Measurements from ENCODE around the gene ALDH9A1. TPM values are rescaled to one million over a fixed set of nuclear protein-coding genes. Genes with fewer than 3 reads are reported as not detected.

ALDH9A1 gene
- total and polyA plus RNA-seq, 2 donors (not counting 3 experiments of a cell fraction or from before 2014, with no cell fraction given) = 25.5 to 47.4 TPM

DNA sequence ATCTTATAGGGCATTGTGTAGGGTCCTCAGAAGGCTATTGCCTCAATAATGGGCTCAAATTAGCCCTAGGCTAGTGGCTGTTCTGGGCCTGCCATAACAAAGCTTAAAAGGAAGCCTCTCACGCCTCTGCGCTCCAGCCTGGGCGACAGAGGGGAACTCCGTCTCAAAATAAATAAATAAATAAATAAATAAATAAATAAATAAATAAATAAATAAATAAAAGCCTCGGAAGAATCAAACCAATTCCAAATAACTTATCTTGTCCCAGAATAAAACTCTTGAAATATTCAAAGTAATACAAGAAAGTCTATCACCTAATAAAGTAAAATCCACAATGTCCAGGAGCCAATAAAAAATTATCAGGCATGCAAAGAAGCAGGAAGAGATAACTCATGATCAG, 14.4 kb upstream of the ALDH9A1 start:
- dilution Hi-C loops (cut with MboI; ENCODE audit: extremely low pct_ligation_motif_present, low sequenced_read_pairs) = no loop called here
- no peak overlapping the region for H3K4me2 ChIP-seq (ENCODE audit: insufficient read depth, low read length)
- ChIA-PET POLR2A (no interaction called here), CTCF (no interaction called here)
- no peaks in the 10 kb centered on the region for H4K20me1 ChIP-seq (replicated peaks; ENCODE audit: control insufficient read depth, extremely low read depth, insufficient read depth, low read length)
- H3K4me1 ChIP-seq (ENCODE audit: control insufficient read depth, extremely low read depth, insufficient read depth, low read length) = no peaks in the 10 kb centered on the region
- BruUV-seq (replicated peaks) = no TSS peak
- TF ChIP-seq MYC (IDR thresholded peaks at IDR 0.05; ENCODE audit: low read depth, low read length) (no peak), POLR2AphosphoS5 (IDR thresholded peaks at IDR 0.05; ENCODE audit: insufficient read depth, low read depth, low read length) (no peak), POLR2A (IDR thresholded peaks at IDR 0.05; ENCODE audit: low read depth, low read length) (no peak), GATA2 (IDR thresholded peaks at IDR 0.05; ENCODE audit: insufficient read depth, insufficient read length, low read depth, low read length) (no peak), FOS (IDR thresholded peaks at IDR 0.05; ENCODE audit: borderline replicate concordance, insufficient read depth, low read length) (no peak), JUN (IDR thresholded peaks at IDR 0.05; ENCODE audit: borderline replicate concordance, insufficient read depth, insufficient read length, low read depth) (no peak), EZH2 (IDR thresholded peaks at IDR 0.05; ENCODE audit: borderline replicate concordance, low read depth, low read length, severe bottlenecking) (no peak)
- TF ChIP-seq, protein P1, sequence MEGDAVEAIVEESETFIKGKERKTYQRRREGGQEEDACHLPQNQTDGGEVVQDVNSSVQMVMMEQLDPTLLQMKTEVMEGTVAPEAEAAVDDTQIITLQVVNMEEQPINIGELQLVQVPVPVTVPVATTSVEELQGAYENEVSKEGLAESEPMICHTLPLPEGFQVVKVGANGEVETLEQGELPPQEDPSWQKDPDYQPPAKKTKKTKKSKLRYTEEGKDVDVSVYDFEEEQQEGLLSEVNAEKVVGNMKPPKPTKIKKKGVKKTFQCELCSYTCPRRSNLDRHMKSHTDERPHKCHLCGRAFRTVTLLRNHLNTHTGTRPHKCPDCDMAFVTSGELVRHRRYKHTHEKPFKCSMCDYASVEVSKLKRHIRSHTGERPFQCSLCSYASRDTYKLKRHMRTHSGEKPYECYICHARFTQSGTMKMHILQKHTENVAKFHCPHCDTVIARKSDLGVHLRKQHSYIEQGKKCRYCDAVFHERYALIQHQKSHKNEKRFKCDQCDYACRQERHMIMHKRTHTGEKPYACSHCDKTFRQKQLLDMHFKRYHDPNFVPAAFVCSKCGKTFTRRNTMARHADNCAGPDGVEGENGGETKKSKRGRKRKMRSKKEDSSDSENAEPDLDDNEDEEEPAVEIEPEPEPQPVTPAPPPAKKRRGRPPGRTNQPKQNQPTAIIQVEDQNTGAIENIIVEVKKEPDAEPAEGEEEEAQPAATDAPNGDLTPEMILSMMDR (IDR thresholded peaks at IDR 0.05; ENCODE audit: extremely low read depth in 1 of 2, insufficient read depth in 1 of 2, low read depth in 1 of 2, low read length in 2 of 2) = no peak
- TF ChIP-seq, protein P2, sequence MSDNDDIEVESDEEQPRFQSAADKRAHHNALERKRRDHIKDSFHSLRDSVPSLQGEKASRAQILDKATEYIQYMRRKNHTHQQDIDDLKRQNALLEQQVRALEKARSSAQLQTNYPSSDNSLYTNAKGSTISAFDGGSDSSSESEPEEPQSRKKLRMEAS (IDR thresholded peaks at IDR 0.05; ENCODE audit: insufficient read depth, insufficient read length) = no peak
- no peak for FAIRE-seq
- peaks cover 4 to 8% of the 10 kb centered on the region in 2 experiments for H3K27me3 ChIP-seq (ENCODE audit: control insufficient read depth in 2 of 2, insufficient read depth in 2 of 2, low read length in 2 of 2)
- H3K9me1 ChIP-seq (replicated peaks; ENCODE audit: control insufficient read depth, extremely low read depth, insufficient read depth, low read length) = no peaks in the 10 kb centered on the region
- H3K27ac ChIP-seq (ENCODE audit: insufficient read depth, low read depth, low read length) = no peak overlapping the region
- H3K9ac ChIP-seq (replicated peaks; ENCODE audit: extremely low read depth, insufficient read depth, low read length) = no peak overlapping the region
- intact Hi-C loops (cut with micrococcal nuclease) = no loop called here
- no peaks in the 10 kb centered on the region for H3K9me3 ChIP-seq (replicated peaks; ENCODE audit: control insufficient read depth, insufficient read depth, low read length)
- DNase-seq (ENCODE audit: low read depth, low spot score) = no peak
- H3K79me2 ChIP-seq (ENCODE audit: control insufficient read depth, insufficient read depth, low read length) = no peaks in the 10 kb centered on the region
- no peak overlapping the region for H2AFZ ChIP-seq (ENCODE audit: low read depth, low read length)
- no peak overlapping the region for H3K4me3 ChIP-seq (replicated peaks in 1 of 3; ENCODE audit: insufficient read depth in 1 of 3, low read depth in 1 of 3, low read length in 3 of 3)
- H3K36me3 ChIP-seq (ENCODE audit: control insufficient read depth in 2 of 2, extremely low read depth in 1 of 2, insufficient read depth in 2 of 2, low read length in 2 of 2) = no peaks in the 10 kb centered on the region

All from endothelial cell of umbilical vein (primary cell).